Pancreas (tissue), 10 donors: ENCODE data around the gene POLA1. TPM values are rescaled to one million over a fixed set of nuclear protein-coding genes. Genes with fewer than 3 reads are reported as not detected.

ENCODE experiments used
- ATAC-seq, 4 donors: fragments of 200-7000 bp; cut with Tn5 transposase; one replicate each; pipeline versions ENCODE4 v1.8.0 to v1.9.1; 2020; ENCODE audit warnings: mild to moderate bottlenecking in 4 of 4, moderate library complexity in 4 of 4
- DNase-seq, 6 donors: peaks; one replicate each; pipeline ENCODE4 v3.0.0-alpha.2; 2020
- FAIRE-seq: peaks from 2 replicates; lab custom pipeline; 2012; peaks lifted over from hg19 to GRCh38; lab: Jason Lieb, UNC
- H3K27ac ChIP-seq, 4 donors: fragments of 200-600 bp; sonication (generic); 1 replicate in 3 of 4; 2 replicates in 1 of 4; pipeline versions ENCODE4 v1.5.0 to v1.8.0; 2020
- H3K27me3 ChIP-seq, 4 donors: fragments of 200-600 bp; one replicate each; pipeline ENCODE4 v1.8.0; 2021
- H3K36me3 ChIP-seq, 3 donors: fragments of 200-600 bp; sonication (generic) in 1 of 3; one replicate each; pipeline versions ENCODE4 v1.5.0 to v1.8.0; 2020 to 2021
- H3K4me1 ChIP-seq, 3 donors: fragments of 200-600 bp; one replicate each; pipeline ENCODE4 v1.8.0; 2021
- H3K4me3 ChIP-seq, 4 donors: fragments of 200-600 bp; sonication (generic) in 2 of 4; one replicate each; pipeline versions ENCODE4 v1.5.0 to v1.8.0; 2020 to 2021
- H3K9me3 ChIP-seq, 4 donors: fragments of 200-600 bp; one replicate each; pipeline ENCODE4 v1.8.0; 2021
- CTCF ChIP-seq, 4 donors: fragments of 200-600 bp; sonication (generic) in 3 of 4; IDR thresholded peaks; one replicate each; pipeline versions ENCODE4 v1.5.0 to v1.8.0; 2021; ENCODE audit warnings: antibody characterized with exemption in 4 of 4
- WGBS, 2 donors: extraction: QIAGEN DNeasy Blood & Tissue Kit; methylation state at CpG; one replicate each; pipeline ENCODE4 v1.1.7; 2013; 5-methylcytosine and 5-hydroxymethylcytosine counted together
- intact Hi-C, 3 donors: fragments of 100-400 bp; cut with DNase I; formaldehyde crosslinking; loops; one replicate each; pipeline versions ENCODE4 v1.11.1 to v1.14.2; 2022
- polyA plus RNA-seq, 2 donors: library from polyadenylated mRNA; stranded (reverse); fragments of 200-250 nt; gene quantifications; one replicate each; pipeline ENCODE4 v1.2.3, GENCODE V29; 2013
- total RNA-seq, 6 donors: library from RNA; stranded (reverse); fragmentation: NEBNext Ultra II Directional in 4 of 6; extraction: Animal tissue kit (Norgen Biotek cat#: 25700) in 4 of 6; gene quantifications; one replicate each; pipeline versions ENCODE4 v1.2.1 to v1.2.4, GENCODE V29; 2021 to 2023
- donor health status: healthy with polysubstance abuse.
- donor health status: DM: no; HTN: no; CAD: no; lungs with moderate emphysema.
- donor health status: DM: no; HTN: no; CAD: no.
- donor health status: control.
- donor health status: control.
- donor health status: Bipolar disorder and iron deficiency.
- donor health status: DM: yes; HTN: yes; CAD: no.
- donor health status: DM: no; HTN: no; CAD: no.
- donor health status: DM: no; HTN: no; CAD: no.
- donor health status: DM: yes; HTN: yes; CAD: no.

The POLA1 gene
- total and polyA plus RNA-seq, 8 donors, result 1.4 to 6.1 (median 4.4) TPM

GRCh38 chrX:24839331-24839730, 145.6 kb downstream of the POLA1 start:
- no peak for ATAC-seq
- Histone ChIP-seq H3K4me3 (no peak overlapping the region), H3K27me3 (peaks cover 0 to under 1% (median 0%) of the 10 kb centered on the region in 4 donors), H3K27ac (no peak overlapping the region), H3K4me1 (no peaks in the 10 kb centered on the region), H3K36me3 (no peaks in the 10 kb centered on the region), H3K9me3 (no peaks in the 10 kb centered on the region)
- 60 to 67% methylated on average over 4 of the region's 4 CpGs for WGBS, 2 donors
- FAIRE-seq, result no peak
- no peak for DNase-seq
- no peak for TF ChIP-seq CTCF (IDR thresholded peaks at IDR 0.05)
- intact Hi-C loops, result loop anchor here in 1 of 3 donors (10.0 kb wide), 1 partner anchor 305 kb away; no protein-coding TSS in a partner anchor

DNA sequence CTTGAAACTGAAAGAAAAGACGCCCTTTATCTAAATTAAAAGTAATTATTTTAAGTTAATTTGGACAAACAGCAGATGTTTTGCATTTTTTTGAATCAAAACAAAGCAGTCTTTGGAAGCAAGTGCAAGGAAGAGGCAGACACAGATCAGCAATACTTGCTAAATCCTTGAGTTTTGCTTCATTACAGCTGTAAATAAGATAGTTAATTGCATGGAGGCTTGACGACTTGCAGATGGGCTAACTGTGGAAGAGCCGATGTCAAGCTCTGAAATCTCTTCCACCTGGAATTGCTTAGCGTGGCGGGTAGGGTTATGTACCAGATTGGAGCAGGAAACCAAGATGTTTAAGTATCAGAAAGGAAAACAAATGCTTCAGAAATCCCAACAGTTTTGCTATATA, 148.8 kb downstream of the POLA1 start:
- no peaks in the 10 kb centered on the region for H3K4me1 ChIP-seq

GRCh38 chrX:24846550-24847150, 152.9 kb downstream of the POLA1 start:
- DNase-seq (no peak), ATAC-seq (no peak), FAIRE-seq (no peak)
- H3K27ac ChIP-seq, result no peak overlapping the region
- H3K4me1 ChIP-seq, result no peaks in the 10 kb centered on the region
- H3K27me3 ChIP-seq, result peaks cover 0 to 5% (median 0%) of the 10 kb centered on the region in 4 donors
- intact Hi-C loops, result no loop called here
- no peaks in the 10 kb centered on the region for H3K9me3 ChIP-seq
- H3K4me3 ChIP-seq, result no peak overlapping the region
- no peak for TF ChIP-seq CTCF (IDR thresholded peaks at IDR 0.05)
- 32 to 63% methylated on average over 3 of the region's 3 CpGs for WGBS, 2 donors
- no peaks in the 10 kb centered on the region for H3K36me3 ChIP-seq

More for the DNA sequence above, 148.8 kb downstream of the POLA1 start:
- Histone ChIP-seq H3K36me3 (no peaks in the 10 kb centered on the region), H3K27me3 (peaks cover 0 to 5% (median 0%) of the 10 kb centered on the region in 4 donors), H3K4me3 (no peak overlapping the region), H3K27ac (no peak overlapping the region), H3K9me3 (no peaks in the 10 kb centered on the region)
- no peak for ATAC-seq
- no peak for DNase-seq
- intact Hi-C loops, result no loop called here
- WGBS, 2 donors, result 44 to 61% methylated on average over 5 of the region's 5 CpGs
- no peak for FAIRE-seq
- TF ChIP-seq CTCF (IDR thresholded peaks at IDR 0.05), result no peak

DNA sequence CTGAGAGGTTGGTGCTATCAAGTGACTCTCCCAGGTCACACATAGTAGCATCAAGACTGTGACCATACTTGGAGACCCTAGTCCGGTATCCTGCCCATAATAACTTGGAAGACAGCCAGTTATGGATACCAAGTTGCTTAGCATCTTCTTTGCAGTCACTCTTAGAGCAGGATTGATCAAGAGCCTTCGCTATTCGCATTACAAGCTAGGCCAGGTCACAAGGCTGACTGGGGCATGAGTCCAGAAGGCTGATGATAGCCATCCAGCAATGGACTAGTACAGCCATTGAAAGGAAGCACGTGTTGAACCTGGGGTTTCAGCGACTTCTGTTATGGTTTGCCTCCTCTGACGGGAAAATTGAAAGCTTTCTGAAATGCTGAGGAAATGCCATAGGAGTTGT, 157.6 kb downstream of the POLA1 start:
- Histone ChIP-seq H3K36me3 (no peaks in the 10 kb centered on the region), H3K4me3 (no peak overlapping the region), H3K9me3 (no peaks in the 10 kb centered on the region), H3K27me3 (no peaks in the 10 kb centered on the region), H3K27ac (no peak overlapping the region), H3K4me1 (no peaks in the 10 kb centered on the region)
- ATAC-seq (no peak), DNase-seq (no peak), FAIRE-seq (no peak)
- no peak for TF ChIP-seq CTCF (IDR thresholded peaks at IDR 0.05)
- WGBS, 2 donors, result 79 to 99% methylated on average over 6 of the region's 6 CpGs
- intact Hi-C loops, result no loop called here

- H3K9me3 ChIP-seq, result no peaks in the 10 kb centered on the region
- H3K4me1 ChIP-seq, result no peaks in the 10 kb centered on the region
- H3K36me3 ChIP-seq, result no peaks in the 10 kb centered on the region
- FAIRE-seq (no peak), DNase-seq (no peak), ATAC-seq (no peak)
- 81 to 93% methylated on average over 4 of the region's 4 CpGs for WGBS, 2 donors
- H3K27ac ChIP-seq, result no peak overlapping the region
- H3K4me3 ChIP-seq, result no peak overlapping the region
- no peak for TF ChIP-seq CTCF (IDR thresholded peaks at IDR 0.05)
- no peaks in the 10 kb centered on the region for H3K27me3 ChIP-seq
- intact Hi-C loops, result no loop called here
Observed at GRCh38 chrX:24851780-24852179, 158.1 kb downstream of the POLA1 start.
